ENCODE data around the gene STAG1. TPM values are rescaled to one million over a fixed set of nuclear protein-coding genes. Genes with fewer than 3 reads are reported as not detected.

The STAG1 gene
- total and polyA plus RNA-seq, 2 of the 13 experiments (the other 11 are each of a cell fraction or from before 2014, with no cell fraction given): 6.2 to 25.9 TPM

GRCh38 chr3:136498919-136499447 is 253.2 kb downstream of the STAG1 start (continued):
- TF ChIP-seq EHMT2 (IDR thresholded peaks at IDR 0.05; ENCODE audit: borderline replicate concordance, low read depth, low read length) (peak; percentile 66; the same call in 1 of the 2 replicates), TCF7 (IDR thresholded peaks at IDR 0.05; ENCODE audit: low read depth) (peak; percentile 25; the same call in 1 of the 2 replicates), GABPB1 (CRISPR knock-in tag; IDR thresholded peaks at IDR 0.05) (peak; percentile 44; the same call in 1 of the 2 replicates), MYPOP (CRISPR knock-in tag; IDR thresholded peaks at IDR 0.05) (peak; percentile 50; the same call in 1 of the 2 replicates), SIX4 (CRISPR knock-in tag; IDR thresholded peaks at IDR 0.05) (peak; percentile 58; the same call in 1 of the 2 replicates), HNF4A (CRISPR knock-in tag; IDR thresholded peaks at IDR 0.05) (peak; percentile 98), KLF9 (CRISPR knock-in tag; IDR thresholded peaks at IDR 0.05; ENCODE audit: low read depth) (no peak), IRF2 (CRISPR knock-in tag; IDR thresholded peaks at IDR 0.05) (peak; percentile 71), SP2 (CRISPR knock-in tag; IDR thresholded peaks at IDR 0.05) (no peak), ZNF644 (CRISPR knock-in tag; IDR thresholded peaks at IDR 0.05; ENCODE audit: low read depth) (peak; percentile 84), SNAPC2 (CRISPR knock-in tag; IDR thresholded peaks at IDR 0.05) (peak; percentile 75; the same call in 1 of the 2 replicates), PPARG (CRISPR knock-in tag; conservative IDR thresholded peaks at IDR 0.05) (peak; percentile 84), ZNF230 (CRISPR knock-in tag; IDR thresholded peaks at IDR 0.05) (peak; percentile 65; the same call in 1 of the 2 replicates), FOXC1 (CRISPR knock-in tag; IDR thresholded peaks at IDR 0.05; ENCODE audit: borderline replicate concordance) (0 out of 2 replicates have a peak, but pooled peaks have one; percentile 50), ZNF660 (CRISPR knock-in tag; IDR thresholded peaks at IDR 0.05; ENCODE audit: borderline replicate concordance, low read depth) (no peak), FOXK1 (CRISPR knock-in tag; IDR thresholded peaks at IDR 0.05; ENCODE audit: borderline replicate concordance, low read depth) (peak; percentile 98), BCL6 (CRISPR knock-in tag; IDR thresholded peaks at IDR 0.05) (peak; percentile 89), ZNF761 (CRISPR knock-in tag; conservative IDR thresholded peaks at IDR 0.05) (peak; percentile 49; the same call in 1 of the 2 replicates)
- TF ChIP-seq, protein P1, sequence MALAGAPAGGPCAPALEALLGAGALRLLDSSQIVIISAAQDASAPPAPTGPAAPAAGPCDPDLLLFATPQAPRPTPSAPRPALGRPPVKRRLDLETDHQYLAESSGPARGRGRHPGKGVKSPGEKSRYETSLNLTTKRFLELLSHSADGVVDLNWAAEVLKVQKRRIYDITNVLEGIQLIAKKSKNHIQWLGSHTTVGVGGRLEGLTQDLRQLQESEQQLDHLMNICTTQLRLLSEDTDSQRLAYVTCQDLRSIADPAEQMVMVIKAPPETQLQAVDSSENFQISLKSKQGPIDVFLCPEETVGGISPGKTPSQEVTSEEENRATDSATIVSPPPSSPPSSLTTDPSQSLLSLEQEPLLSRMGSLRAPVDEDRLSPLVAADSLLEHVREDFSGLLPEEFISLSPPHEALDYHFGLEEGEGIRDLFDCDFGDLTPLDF (CRISPR knock-in tag; IDR thresholded peaks at IDR 0.05): 0 out of 2 replicates have a peak, but pooled peaks have one; percentile 47
- TF ChIP-seq, protein P2, sequence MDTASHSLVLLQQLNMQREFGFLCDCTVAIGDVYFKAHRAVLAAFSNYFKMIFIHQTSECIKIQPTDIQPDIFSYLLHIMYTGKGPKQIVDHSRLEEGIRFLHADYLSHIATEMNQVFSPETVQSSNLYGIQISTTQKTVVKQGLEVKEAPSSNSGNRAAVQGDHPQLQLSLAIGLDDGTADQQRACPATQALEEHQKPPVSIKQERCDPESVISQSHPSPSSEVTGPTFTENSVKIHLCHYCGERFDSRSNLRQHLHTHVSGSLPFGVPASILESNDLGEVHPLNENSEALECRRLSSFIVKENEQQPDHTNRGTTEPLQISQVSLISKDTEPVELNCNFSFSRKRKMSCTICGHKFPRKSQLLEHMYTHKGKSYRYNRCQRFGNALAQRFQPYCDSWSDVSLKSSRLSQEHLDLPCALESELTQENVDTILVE (CRISPR knock-in tag; IDR thresholded peaks at IDR 0.05): peak; percentile 69; the same call in 1 of the 2 replicates
- TF ChIP-seq, protein P3, sequence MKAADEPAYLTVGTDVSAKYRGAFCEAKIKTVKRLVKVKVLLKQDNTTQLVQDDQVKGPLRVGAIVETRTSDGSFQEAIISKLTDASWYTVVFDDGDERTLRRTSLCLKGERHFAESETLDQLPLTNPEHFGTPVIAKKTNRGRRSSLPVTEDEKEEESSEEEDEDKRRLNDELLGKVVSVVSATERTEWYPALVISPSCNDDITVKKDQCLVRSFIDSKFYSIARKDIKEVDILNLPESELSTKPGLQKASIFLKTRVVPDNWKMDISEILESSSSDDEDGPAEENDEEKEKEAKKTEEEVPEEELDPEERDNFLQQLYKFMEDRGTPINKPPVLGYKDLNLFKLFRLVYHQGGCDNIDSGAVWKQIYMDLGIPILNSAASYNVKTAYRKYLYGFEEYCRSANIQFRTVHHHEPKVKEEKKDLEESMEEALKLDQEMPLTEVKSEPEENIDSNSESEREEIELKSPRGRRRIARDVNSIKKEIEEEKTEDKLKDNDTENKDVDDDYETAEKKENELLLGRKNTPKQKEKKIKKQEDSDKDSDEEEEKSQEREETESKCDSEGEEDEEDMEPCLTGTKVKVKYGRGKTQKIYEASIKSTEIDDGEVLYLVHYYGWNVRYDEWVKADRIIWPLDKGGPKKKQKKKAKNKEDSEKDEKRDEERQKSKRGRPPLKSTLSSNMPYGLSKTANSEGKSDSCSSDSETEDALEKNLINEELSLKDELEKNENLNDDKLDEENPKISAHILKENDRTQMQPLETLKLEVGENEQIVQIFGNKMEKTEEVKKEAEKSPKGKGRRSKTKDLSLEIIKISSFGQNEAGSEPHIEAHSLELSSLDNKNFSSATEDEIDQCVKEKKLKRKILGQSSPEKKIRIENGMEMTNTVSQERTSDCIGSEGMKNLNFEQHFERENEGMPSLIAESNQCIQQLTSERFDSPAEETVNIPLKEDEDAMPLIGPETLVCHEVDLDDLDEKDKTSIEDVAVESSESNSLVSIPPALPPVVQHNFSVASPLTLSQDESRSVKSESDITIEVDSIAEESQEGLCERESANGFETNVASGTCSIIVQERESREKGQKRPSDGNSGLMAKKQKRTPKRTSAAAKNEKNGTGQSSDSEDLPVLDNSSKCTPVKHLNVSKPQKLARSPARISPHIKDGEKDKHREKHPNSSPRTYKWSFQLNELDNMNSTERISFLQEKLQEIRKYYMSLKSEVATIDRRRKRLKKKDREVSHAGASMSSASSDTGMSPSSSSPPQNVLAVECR (CRISPR knock-in tag; IDR thresholded peaks at IDR 0.05; ENCODE audit: borderline replicate concordance): peak; percentile 59; the same call in 1 of the 2 replicates

All from HepG2 (cell line).